ENCODE data around the gene SRI. TPM values are rescaled to one million over a fixed set of nuclear protein-coding genes. Genes with fewer than 3 reads are reported as not detected.
A peak's percentile ranks its signal among the peaks of the same experiment; 100 is the strongest.

The SRI gene
- total RNA-seq, 3 donors from 2014 or later = 69.1 to 115 (median 90.9) TPM

DNA sequence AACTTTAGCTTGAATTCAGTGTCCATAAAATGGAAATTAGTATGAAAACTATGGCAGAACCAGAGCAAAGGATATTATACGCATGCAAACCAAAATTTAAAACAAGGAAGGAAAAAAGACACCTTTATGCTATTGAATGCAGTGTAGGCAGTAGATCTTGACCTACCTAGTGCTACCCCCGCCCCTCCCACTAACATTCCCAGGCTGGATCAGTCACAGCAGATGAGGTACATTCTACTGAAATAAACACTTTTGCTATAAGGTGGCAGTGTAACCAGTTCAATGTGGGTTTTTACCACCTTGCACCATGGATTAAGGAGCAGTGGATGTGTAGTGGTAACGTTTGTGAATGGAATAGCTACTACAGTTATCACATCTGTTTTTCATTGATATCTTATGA lies 27.9 kb downstream of the SRI start:
- no peak for DNase-seq (ENCODE audit: low spot score in 2 of 2)
- intact Hi-C loops (cut with DNase I; ENCODE audit: low total_unique reads) = no loop called here
- no peaks in the 10 kb centered on the region for H3K27me3 ChIP-seq
- no peak overlapping the region for H3K27ac ChIP-seq
- TF ChIP-seq, protein P1, sequence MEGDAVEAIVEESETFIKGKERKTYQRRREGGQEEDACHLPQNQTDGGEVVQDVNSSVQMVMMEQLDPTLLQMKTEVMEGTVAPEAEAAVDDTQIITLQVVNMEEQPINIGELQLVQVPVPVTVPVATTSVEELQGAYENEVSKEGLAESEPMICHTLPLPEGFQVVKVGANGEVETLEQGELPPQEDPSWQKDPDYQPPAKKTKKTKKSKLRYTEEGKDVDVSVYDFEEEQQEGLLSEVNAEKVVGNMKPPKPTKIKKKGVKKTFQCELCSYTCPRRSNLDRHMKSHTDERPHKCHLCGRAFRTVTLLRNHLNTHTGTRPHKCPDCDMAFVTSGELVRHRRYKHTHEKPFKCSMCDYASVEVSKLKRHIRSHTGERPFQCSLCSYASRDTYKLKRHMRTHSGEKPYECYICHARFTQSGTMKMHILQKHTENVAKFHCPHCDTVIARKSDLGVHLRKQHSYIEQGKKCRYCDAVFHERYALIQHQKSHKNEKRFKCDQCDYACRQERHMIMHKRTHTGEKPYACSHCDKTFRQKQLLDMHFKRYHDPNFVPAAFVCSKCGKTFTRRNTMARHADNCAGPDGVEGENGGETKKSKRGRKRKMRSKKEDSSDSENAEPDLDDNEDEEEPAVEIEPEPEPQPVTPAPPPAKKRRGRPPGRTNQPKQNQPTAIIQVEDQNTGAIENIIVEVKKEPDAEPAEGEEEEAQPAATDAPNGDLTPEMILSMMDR (IDR thresholded peaks at IDR 0.05) = no peak
- TF ChIP-seq POLR2AphosphoS5 (IDR thresholded peaks at IDR 0.05) (no peak), POLR2A (IDR thresholded peaks at IDR 0.05) (no peak)
- H3K36me3 ChIP-seq = no peaks in the 10 kb centered on the region
- no peaks in the 10 kb centered on the region for H3K4me1 ChIP-seq
- H3K4me3 ChIP-seq = no peak overlapping the region
- H3K9me3 ChIP-seq = no peaks in the 10 kb centered on the region

DNA sequence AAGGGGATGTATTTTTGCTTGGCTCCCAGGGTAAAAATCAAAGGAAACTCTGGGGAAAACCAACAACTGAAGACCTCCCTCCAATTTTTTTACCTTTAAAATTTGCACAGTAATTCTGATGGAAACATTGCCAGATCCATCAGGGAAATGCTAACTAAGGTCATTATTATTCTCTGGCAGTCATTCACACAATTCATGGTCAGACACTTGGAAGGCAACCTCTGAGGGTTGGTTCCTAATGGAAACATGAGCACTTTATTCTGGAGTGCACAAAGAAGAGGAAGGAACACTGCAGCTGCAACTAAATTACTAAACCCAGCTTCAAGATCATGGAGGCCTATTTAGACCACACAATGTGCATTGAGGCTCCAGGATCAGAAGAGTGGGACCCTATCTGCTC lies 34.2 kb downstream of the SRI start:
- no peak for DNase-seq (ENCODE audit: low spot score in 2 of 2)
- Histone ChIP-seq H3K4me1 (no peaks in the 10 kb centered on the region), H3K4me3 (no peak overlapping the region), H3K36me3 (no peaks in the 10 kb centered on the region), H3K27me3 (no peaks in the 10 kb centered on the region), H3K27ac (peak overlapping the region; percentile 19 to 51), H3K9me3 (no peaks in the 10 kb centered on the region)
- TF ChIP-seq POLR2A (IDR thresholded peaks at IDR 0.05) (no peak), POLR2AphosphoS5 (IDR thresholded peaks at IDR 0.05) (no peak)
- TF ChIP-seq, protein P1 (IDR thresholded peaks at IDR 0.05) = no peak
- intact Hi-C loops (cut with DNase I; ENCODE audit: low total_unique reads) = no loop called here

DNA sequence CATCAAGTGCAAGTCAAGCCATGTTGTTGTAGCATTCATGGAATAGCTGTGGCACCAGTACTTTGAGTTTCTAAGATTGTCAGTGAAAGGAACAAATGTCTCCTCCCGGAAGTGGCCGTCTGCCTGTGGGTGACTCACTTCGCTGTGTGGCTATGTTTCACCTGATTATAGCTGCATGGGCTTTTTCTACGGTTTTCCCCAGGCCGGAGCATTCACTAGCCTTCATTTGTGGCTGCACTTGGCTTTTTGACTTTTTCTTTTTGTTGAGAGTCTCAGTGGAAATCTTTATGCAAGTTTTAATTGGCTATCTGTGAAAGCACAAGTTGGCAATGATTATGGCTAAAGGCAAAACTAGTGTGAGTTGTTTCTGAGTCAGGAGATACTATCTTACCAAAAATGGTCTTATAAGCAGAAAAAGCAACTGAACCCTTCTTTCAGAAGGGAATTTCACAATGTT lies 35.0 kb downstream of the SRI start:
- H3K27ac ChIP-seq = peak overlapping the region; percentile 51 to 60
- no peaks in the 10 kb centered on the region for H3K27me3 ChIP-seq
- no peaks in the 10 kb centered on the region for H3K36me3 ChIP-seq
- intact Hi-C loops (cut with DNase I; ENCODE audit: low total_unique reads) = no loop called here
- H3K4me1 ChIP-seq = no peaks in the 10 kb centered on the region
- TF ChIP-seq POLR2AphosphoS5 (IDR thresholded peaks at IDR 0.05) (no peak), POLR2A (IDR thresholded peaks at IDR 0.05) (no peak)
- TF ChIP-seq, protein P1 (IDR thresholded peaks at IDR 0.05) = no peak
- no peaks in the 10 kb centered on the region for H3K9me3 ChIP-seq
- peak in 1 of 2 donors; percentile 51 for DNase-seq (ENCODE audit: low spot score in 2 of 2)
- no peak overlapping the region for H3K4me3 ChIP-seq

DNA sequence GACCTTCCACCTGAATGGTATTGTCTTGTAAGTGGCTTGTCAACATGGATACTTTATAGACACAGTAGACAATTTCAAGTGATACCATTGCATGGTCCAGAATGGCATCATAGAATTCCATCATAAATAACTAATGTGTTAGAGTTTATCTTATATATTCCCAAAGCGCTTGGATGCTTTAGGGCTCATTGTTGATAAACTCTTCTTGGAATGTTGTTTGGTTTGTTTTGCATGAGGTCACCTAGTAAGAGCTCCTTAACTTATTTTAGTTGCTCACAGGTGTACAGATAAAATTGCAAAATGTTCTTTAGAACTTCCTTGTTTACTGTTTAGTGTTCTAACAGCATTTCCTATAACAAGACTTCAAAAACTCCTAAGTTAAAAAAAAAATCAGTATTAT lies 36.8 kb downstream of the SRI start:
- Histone ChIP-seq H3K27ac (no peak overlapping the region), H3K9me3 (no peaks in the 10 kb centered on the region), H3K4me3 (no peak overlapping the region), H3K27me3 (no peaks in the 10 kb centered on the region), H3K4me1 (no peaks in the 10 kb centered on the region), H3K36me3 (no peaks in the 10 kb centered on the region)
- intact Hi-C loops (cut with DNase I; ENCODE audit: low total_unique reads) = no loop called here
- TF ChIP-seq, protein P1 (IDR thresholded peaks at IDR 0.05) = no peak
- TF ChIP-seq POLR2AphosphoS5 (IDR thresholded peaks at IDR 0.05) = no peak
- no peak for TF ChIP-seq POLR2A (IDR thresholded peaks at IDR 0.05)
- DNase-seq (ENCODE audit: low spot score in 2 of 2) = no peak

DNA sequence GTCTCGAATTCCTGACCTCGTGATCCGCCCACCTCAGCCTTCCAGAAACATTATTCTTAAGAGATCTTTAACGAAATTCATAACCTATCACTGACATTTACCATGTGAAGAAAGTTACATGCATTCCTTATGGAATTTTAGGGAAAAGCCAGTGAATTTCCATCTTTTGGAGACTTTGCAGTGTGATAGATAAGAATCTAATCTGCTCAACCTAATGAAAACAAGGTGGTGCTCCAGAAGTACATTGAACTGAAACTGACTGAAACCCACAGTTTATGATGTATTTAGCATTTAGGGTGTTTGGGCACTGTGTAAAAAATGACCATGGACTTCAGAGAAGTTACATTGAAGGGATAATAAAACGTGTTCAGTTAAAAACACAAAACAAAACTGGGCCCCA lies 43.6 kb downstream of the SRI start:
- Histone ChIP-seq H3K9me3 (no peaks in the 10 kb centered on the region), H3K27ac (no peak overlapping the region), H3K4me3 (no peak overlapping the region), H3K4me1 (no peaks in the 10 kb centered on the region), H3K36me3 (no peaks in the 10 kb centered on the region), H3K27me3 (no peaks in the 10 kb centered on the region)
- TF ChIP-seq POLR2A (IDR thresholded peaks at IDR 0.05) = no peak
- no peak for TF ChIP-seq POLR2AphosphoS5 (IDR thresholded peaks at IDR 0.05)
- no peak for DNase-seq (ENCODE audit: low spot score in 2 of 2)
- intact Hi-C loops (cut with DNase I; ENCODE audit: low total_unique reads) = no loop called here

DNA sequence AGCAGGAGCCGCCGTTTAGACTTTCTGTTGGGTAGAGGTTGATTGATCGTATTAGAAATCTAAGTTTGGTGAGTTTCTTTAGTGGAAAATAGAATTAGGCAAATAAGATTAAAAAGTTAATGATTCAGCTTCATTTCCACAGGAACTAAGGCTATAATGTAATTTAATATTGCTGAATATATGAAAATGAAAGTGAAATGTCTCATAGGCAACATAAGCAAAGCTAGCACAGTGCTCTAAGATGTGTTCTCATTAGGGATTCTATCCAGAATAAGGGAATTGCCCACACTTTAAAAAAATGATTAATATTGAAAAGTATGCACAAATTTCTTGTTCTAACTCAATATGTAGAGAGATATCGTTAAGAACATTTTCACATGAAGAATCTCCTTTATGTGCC lies 47.0 kb downstream of the SRI start:
- Histone ChIP-seq H3K27me3 (no peaks in the 10 kb centered on the region), H3K9me3 (no peaks in the 10 kb centered on the region), H3K4me1 (no peaks in the 10 kb centered on the region), H3K27ac (no peak overlapping the region), H3K36me3 (no peaks in the 10 kb centered on the region), H3K4me3 (no peak overlapping the region)
- DNase-seq (ENCODE audit: low spot score in 2 of 2) = no peak
- TF ChIP-seq, protein P1 (IDR thresholded peaks at IDR 0.05) = no peak
- TF ChIP-seq POLR2A (IDR thresholded peaks at IDR 0.05) = no peak
- TF ChIP-seq POLR2AphosphoS5 (IDR thresholded peaks at IDR 0.05) = no peak
- intact Hi-C loops (cut with DNase I; ENCODE audit: low total_unique reads) = no loop called here
